Measurements from ENCODE around the gene BRIP1. TPM values are rescaled to one million over a fixed set of nuclear protein-coding genes. Genes with fewer than 3 reads are reported as not detected.

Gene BRIP1
- total RNA-seq, 1 donor from 2014 or later: not detected

GRCh38 chr17:61770752-61771533 is 92.4 kb downstream of the BRIP1 start:
- no peak overlapping the region for H3K4me3 ChIP-seq
- no peaks in the 10 kb centered on the region for H3K36me3 ChIP-seq
- H3K4me1 ChIP-seq: no peaks in the 10 kb centered on the region
- TF ChIP-seq, protein P1, sequence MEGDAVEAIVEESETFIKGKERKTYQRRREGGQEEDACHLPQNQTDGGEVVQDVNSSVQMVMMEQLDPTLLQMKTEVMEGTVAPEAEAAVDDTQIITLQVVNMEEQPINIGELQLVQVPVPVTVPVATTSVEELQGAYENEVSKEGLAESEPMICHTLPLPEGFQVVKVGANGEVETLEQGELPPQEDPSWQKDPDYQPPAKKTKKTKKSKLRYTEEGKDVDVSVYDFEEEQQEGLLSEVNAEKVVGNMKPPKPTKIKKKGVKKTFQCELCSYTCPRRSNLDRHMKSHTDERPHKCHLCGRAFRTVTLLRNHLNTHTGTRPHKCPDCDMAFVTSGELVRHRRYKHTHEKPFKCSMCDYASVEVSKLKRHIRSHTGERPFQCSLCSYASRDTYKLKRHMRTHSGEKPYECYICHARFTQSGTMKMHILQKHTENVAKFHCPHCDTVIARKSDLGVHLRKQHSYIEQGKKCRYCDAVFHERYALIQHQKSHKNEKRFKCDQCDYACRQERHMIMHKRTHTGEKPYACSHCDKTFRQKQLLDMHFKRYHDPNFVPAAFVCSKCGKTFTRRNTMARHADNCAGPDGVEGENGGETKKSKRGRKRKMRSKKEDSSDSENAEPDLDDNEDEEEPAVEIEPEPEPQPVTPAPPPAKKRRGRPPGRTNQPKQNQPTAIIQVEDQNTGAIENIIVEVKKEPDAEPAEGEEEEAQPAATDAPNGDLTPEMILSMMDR (IDR thresholded peaks at IDR 0.05): no peak
- no peaks in the 10 kb centered on the region for H3K9me3 ChIP-seq
- H3K27me3 ChIP-seq: no peaks in the 10 kb centered on the region
- no peak overlapping the region for H3K27ac ChIP-seq
- intact Hi-C loops (cut with DNase I): no loop called here
- no peak for DNase-seq (ENCODE audit: low spot score in 2 of 2)

GRCh38 chr17:61770043-61770442 is 93.3 kb downstream of the BRIP1 start:
- intact Hi-C loops (cut with DNase I): no loop called here
- TF ChIP-seq, protein P1 (IDR thresholded peaks at IDR 0.05): no peak
- H3K27me3 ChIP-seq: no peaks in the 10 kb centered on the region
- no peaks in the 10 kb centered on the region for H3K4me1 ChIP-seq
- DNase-seq (ENCODE audit: low spot score in 2 of 2): no peak
- no peak overlapping the region for H3K27ac ChIP-seq
- H3K4me3 ChIP-seq: no peak overlapping the region
- H3K36me3 ChIP-seq: no peaks in the 10 kb centered on the region
- H3K9me3 ChIP-seq: no peaks in the 10 kb centered on the region

DNA sequence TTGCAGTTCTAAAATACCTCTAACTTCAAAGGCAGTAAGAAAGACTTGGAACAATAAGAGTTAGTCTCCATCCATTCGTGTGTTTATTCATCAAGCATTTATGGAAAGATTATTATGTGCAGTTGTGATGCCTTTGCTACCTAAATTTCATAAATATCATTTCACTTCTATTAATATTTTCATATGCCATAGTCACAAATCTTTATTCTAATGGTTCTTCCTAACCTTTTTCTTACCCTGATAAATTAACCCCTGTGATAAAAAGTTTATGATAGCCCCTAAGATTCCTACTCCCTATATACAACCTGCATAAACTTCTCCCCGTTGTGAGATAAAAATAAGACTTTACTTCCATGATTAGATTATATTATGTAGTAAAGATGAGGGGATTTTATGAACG is 94.9 kb downstream of the BRIP1 start:
- intact Hi-C loops (cut with DNase I): no loop called here
- H3K27ac ChIP-seq: no peak overlapping the region
- H3K36me3 ChIP-seq: no peaks in the 10 kb centered on the region
- H3K4me3 ChIP-seq: no peak overlapping the region
- H3K9me3 ChIP-seq: no peaks in the 10 kb centered on the region
- no peaks in the 10 kb centered on the region for H3K27me3 ChIP-seq
- TF ChIP-seq, protein P1 (IDR thresholded peaks at IDR 0.05): no peak
- no peak for DNase-seq (ENCODE audit: low spot score in 2 of 2)
- no peaks in the 10 kb centered on the region for H3K4me1 ChIP-seq

- Histone ChIP-seq H3K27ac (no peak overlapping the region), H3K4me3 (no peak overlapping the region), H3K27me3 (no peaks in the 10 kb centered on the region), H3K4me1 (no peaks in the 10 kb centered on the region), H3K9me3 (no peaks in the 10 kb centered on the region), H3K36me3 (no peaks in the 10 kb centered on the region)
- intact Hi-C loops (cut with DNase I): no loop called here
- no peak for DNase-seq (ENCODE audit: low spot score in 2 of 2)
- TF ChIP-seq, protein P1 (IDR thresholded peaks at IDR 0.05): no peak
Observed at GRCh38 chr17:61766520-61766919, 96.8 kb downstream of the BRIP1 start.

DNA sequence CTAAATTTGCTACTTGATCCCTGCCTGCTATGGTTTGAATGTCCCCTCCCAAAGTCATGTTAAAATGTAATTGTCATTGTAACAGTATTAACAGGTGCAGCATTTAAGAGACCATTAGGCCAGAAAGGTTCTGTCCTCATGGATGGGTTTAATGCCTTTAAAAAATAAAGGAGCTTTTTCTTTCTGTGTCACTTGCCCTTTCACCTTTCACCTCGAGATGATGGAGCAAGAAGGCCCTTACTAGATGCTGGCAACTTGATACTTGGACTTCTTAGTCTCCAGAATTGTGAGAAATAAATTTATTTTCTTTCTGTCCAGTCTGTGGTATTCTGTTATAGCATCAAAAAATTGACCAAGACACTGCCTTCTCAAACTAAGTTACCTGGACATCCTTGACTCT is 98.5 kb downstream of the BRIP1 start:
- no peaks in the 10 kb centered on the region for H3K4me1 ChIP-seq
- TF ChIP-seq, protein P1 (IDR thresholded peaks at IDR 0.05): no peak
- DNase-seq (ENCODE audit: low spot score in 2 of 2): no peak
- H3K27me3 ChIP-seq: no peaks in the 10 kb centered on the region
- intact Hi-C loops (cut with DNase I): no loop called here
- no peak overlapping the region for H3K27ac ChIP-seq
- H3K36me3 ChIP-seq: no peaks in the 10 kb centered on the region
- no peaks in the 10 kb centered on the region for H3K9me3 ChIP-seq
- no peak overlapping the region for H3K4me3 ChIP-seq
